SH-SY5Y (cell line): Measurements from ENCODE around the gene SMYD3.

Source experiments
- GATA2 ChIP-seq: IDR thresholded peaks from 2 replicates; pipeline ENCODE4 v1.6.1; 2011; ENCODE audit warnings: mild to moderate bottlenecking, low read depth, low read length
- GATA3 ChIP-seq: IDR thresholded peaks from 2 replicates; pipeline ENCODE4 v1.6.1; 2011; ENCODE audit warnings: low read depth, mild to moderate bottlenecking, low read length, moderate library complexity

Gene SMYD3

DNA sequence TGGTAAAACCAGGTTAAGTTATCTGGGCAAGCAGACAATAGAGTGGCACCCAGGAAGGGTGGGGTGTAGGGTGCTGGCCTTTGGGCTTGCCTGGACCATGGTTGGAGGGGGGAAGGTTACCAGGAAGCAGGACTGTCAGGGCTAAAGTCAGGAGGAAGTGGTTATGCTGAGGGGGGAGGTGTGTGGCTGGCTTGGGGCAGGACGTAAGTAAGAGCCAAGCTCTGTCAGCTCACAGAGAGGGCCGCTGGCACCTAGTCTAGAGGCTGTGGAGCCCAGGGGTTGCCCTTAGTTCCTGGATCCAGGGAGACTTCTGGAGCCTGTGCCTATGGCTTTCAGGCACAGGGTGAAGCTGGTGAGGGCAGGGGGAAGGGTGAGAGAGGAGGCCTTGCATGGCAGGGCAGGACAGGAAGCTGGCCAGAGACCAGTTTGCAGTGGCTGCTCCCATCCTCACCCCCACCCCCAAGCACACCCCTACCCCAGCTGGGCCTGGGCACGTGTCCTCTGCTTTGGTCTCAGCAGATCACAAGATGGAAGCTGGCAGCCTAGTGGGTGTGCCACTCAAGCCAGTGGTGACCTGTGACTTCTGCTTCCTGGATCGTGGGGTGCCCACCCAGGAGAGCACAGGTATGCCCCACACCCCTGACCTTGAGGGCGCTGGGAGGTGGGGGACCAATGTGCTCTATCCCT lies 20.5 kb upstream of the SMYD3 start:
- TF ChIP-seq GATA3 (no peak), GATA2 (no peak)

DNA sequence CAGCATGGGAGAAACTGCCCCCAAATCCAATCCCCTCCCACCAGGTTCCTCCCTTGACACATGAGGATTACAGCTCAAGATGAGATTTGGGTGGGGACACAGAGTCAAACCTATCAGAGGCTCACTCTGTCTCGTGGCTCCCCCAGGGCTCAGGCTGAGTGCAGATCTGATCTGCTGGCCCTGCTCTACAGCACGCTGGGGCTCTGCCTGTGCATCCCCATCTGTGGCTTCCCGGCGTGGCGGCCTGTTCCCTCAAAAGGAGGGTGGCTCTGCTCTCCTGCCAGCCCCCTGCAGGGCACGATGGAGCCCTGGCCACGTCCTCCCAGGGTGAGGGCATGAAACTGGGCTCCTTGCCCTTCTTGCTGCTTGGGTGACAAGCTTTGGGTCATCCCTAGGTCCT lies 19.8 kb upstream of the SMYD3 start:
- TF ChIP-seq GATA2 = no peak
- TF ChIP-seq GATA3 = no peak

DNA sequence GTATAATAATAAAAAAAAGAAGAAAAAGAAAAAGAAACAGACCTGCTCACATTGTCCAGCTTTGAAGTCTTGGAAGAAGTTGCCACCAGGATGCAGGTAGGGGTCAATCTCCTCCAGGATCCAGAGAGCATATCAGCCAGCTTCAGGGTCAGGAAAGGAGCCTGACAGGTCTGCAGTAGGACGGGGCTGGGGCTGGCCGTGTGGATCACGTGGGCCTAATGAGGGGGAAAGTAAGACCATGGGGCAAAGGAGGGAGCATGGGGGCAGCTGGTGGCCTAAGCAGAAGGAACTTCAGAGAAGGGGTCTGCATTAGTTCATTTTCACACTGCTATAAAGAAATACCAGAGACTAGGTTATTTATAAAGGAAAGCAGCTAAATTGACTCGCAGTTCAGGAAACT lies 19.3 kb upstream of the SMYD3 start:
- no peak for TF ChIP-seq GATA2
- no peak for TF ChIP-seq GATA3

DNA sequence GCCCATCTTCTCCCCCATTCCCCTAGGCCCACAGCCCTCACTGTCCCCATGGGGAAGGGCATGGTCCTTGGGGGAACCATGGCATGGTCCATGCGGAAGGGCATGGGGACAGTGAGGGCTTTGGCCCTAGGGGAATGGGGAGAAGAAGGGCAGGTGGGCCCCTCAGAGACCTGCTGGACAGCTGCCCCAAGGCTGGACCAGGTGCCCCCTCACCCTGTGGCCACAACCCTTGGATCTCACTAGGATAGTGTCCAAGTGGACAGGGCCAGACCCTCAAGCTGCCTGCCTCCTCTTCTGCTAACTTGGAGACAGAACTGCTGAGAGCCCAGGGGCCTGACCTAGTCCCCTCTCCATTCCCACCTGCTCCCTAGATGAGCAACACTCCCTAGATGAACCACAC lies 12.4 kb upstream of the SMYD3 start:
- TF ChIP-seq GATA3 (no peak), GATA2 (no peak)

DNA sequence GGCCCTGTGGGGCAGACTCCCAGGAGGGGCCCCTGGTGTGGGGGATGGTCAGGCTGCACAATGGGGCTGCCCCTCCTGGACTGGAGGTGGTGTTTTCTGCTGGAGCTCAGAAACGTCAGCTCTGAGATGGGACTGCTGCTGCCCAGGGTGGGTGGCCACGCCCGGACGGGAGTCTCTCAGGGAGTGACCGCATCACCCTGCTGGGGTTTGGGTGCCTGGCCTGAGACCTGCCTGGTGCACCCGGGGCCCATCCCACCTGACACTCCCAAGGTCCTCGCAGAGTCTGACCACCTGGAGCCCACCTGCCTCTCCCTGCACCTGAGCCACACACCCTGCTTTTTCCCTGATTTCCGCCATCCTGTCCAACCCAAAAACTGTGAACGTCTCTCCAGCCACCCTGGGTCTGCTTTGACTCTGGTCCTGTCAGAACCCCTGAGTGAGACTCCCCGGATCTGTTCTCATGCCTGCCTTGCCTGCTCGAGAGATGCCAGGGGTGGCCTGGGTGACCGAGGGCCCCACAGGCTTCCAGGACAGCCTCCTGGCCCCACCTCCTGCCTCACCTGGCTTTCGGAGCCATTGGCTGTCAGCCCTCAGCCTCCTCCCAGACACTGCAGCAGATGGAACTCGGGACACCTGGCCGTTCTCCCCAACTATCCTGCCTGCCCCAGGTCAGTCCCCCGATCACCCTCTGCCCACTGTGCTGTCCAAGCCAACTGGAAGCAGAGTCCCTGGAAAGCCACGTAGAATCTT lies 11.6 kb upstream of the SMYD3 start:
- TF ChIP-seq GATA3 (no peak), GATA2 (no peak)

DNA sequence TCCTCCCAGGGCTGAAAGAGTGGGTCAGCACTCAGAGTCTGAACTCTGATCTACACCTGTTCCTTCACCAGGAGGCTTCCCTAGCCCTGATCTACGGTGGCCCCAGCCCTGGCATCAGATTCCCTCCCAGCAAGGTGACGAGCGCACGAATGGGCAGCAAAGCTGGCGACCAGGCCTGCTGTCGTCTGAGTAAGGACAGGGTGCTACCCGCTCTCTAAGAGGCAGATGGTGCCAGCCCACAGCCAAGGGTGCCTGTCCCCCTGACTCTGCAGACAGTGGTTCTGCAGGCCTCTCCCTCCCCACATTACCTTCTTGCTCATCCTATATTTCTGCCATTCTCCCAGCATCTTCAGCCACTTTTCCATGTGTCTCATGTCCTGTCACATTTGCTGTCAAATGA lies 10.3 kb upstream of the SMYD3 start:
- no peak for TF ChIP-seq GATA2
- no peak for TF ChIP-seq GATA3

DNA sequence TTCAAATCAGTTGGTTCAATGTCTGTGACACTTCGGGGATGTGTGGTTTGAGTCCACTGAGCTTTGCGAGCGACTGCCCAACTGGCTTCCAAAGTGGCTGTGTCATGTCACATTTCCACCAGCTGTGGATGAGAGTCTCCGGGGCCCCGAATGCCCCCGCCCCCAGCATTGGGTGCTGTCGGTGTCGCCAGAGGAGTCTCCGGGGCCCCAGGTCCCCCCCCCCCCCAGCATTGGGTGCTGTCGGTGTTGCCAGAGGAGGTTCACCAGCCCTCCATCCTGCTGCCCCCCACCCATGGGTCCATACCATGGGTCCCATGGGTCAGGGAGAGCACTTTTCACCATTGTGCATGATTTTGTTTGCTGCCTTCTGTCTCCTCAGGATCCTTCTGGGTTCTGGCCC lies 9.0 kb upstream of the SMYD3 start:
- no peak for TF ChIP-seq GATA3
- no peak for TF ChIP-seq GATA2

DNA sequence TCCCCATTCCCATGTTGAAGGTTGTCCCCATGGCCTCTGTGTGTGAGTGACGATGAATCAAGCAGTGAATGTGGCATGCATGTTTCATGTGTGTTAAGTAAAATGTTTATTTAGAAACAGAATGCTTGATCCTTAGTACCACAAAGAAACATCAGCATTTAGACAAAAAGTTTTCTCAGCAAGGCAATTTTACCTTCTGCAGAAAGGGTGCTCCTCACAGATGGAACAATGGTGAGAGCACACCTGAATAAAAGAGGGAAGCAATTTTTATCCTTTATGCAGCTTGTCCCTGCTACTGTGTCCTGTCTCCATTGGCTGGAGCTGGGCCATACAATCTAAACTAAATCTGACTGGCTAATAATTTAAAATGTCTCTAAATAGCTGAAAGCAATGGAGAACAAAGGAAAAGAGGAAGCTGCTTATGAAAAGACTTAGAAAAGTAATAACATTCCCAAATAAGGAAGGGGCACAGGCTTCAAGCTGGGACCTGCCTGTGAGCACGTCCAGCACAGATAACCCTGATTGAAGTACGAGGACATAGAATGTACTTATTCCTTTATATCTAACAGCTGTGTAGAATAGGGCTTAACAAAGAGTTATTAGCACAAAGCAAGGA lies 8.4 kb upstream of the SMYD3 start:
- TF ChIP-seq GATA2 = no peak

DNA sequence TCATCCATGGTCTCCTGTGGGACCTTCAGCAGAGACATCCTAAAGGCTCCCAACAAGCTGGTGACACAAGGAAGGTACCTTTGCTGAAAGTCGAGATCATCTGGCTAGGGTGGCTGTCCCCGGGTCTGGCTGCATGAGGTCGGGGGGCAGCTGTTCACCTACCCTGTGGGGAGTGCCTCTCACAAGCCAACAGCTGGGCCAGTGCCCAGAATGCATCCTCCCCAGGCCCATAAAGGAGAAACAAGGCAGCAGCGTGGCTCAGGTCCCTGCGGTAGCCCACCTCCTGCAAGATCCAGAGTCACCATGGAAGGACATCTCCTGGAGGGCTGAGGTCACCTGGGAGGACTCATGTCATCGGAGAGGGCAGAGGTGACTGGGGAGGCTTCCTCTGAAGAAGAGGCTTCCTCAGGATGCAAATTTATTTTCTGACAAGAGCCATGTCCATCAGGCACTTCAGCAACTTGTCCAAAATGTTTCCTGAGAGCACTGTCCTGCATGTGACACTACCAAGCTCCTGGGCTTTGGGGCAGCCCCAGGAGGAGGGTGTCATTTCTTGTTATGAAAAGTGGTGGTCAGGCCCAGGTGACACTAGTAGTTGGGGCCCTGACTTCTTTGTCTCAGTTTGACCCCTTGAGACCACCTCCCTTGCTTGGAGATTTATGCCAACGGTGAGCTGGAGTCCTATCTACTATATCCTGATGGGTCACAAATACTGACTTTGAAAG lies 6.7 kb upstream of the SMYD3 start:
- no peak for TF ChIP-seq GATA2
- no peak for TF ChIP-seq GATA3

DNA sequence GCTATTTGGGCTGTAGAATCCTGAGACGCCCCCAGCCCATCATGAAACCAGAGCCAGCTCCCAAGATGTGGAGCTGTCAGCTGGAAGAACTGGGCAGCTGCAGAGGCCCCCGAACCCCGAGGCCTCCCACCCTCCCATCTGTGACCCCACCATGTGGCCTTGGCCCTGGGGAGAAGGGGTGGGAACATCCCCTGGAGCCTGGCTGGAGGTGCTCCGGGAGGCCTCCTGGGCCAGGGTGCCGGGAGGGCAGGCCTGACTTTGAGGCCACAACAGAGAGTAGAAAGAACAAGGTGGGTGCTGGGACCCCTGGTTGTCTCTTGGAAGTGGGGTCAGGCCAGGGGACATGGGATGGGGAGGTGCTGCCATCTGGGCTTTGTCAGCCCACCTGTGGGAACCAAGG lies 6.0 kb upstream of the SMYD3 start:
- no peak for TF ChIP-seq GATA3
- no peak for TF ChIP-seq GATA2

DNA sequence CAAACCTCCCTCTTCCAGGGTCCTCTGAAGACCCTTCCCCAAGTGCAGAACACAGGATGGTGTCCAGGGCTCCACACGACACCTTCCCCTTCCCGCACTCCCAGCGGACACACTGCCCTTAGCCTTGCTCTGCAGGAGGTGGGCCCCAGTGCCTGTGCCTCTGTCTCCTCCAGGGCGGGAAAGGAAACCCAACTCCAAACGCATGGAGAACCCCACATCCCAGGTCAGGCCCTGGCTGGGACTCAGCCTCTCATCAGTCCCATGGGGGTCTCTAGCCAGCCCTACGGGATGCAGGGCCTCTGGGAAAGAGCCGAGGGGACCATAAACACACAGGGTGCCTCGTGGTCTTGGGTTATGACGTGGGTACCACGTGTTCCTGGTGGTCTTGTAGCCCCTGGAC lies 5.6 kb upstream of the SMYD3 start:
- TF ChIP-seq GATA2 (no peak), GATA3 (no peak)

DNA sequence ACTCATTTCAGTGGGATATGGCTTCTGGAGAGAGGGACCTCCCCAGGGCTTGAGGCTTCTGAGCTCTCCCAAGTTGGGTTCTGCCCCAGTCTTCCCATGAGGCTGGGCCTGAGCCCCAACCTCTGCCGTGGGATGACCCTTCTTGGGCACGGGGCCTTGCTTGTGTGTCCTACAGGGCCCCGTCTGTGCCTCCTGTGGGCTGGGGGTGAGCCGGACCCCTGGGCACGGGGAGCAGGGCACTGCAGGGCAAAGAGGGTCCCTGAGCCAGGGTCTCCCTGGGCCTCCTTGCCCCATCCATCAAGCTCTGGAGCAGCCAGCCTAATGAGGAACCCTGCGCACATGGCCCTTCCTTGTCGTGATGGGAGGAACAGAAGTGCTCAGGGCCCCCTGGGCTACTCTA lies 5.2 kb upstream of the SMYD3 start:
- TF ChIP-seq GATA2 = no peak
- no peak for TF ChIP-seq GATA3

DNA sequence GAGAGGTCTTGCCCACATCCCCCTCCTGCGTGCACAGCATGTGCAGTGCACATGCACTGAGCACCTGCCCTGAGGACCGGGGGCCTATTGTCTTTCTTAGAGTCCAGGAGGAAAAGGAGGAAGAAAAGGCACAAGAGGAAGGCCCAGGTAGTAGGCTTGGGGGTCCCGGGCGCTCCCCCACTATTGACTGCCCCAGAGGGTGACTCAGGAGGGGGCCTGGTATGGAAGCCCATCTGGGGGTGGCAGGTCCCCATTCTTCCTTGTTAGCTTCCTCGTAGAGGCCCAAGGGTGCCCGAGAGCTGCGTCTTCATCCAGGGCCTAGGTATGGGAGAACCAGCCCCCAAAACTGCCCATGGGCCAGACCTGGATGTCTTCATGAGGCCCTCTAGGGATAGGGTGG lies 4.1 kb upstream of the SMYD3 start:
- TF ChIP-seq GATA2 = no peak
- no peak for TF ChIP-seq GATA3

DNA sequence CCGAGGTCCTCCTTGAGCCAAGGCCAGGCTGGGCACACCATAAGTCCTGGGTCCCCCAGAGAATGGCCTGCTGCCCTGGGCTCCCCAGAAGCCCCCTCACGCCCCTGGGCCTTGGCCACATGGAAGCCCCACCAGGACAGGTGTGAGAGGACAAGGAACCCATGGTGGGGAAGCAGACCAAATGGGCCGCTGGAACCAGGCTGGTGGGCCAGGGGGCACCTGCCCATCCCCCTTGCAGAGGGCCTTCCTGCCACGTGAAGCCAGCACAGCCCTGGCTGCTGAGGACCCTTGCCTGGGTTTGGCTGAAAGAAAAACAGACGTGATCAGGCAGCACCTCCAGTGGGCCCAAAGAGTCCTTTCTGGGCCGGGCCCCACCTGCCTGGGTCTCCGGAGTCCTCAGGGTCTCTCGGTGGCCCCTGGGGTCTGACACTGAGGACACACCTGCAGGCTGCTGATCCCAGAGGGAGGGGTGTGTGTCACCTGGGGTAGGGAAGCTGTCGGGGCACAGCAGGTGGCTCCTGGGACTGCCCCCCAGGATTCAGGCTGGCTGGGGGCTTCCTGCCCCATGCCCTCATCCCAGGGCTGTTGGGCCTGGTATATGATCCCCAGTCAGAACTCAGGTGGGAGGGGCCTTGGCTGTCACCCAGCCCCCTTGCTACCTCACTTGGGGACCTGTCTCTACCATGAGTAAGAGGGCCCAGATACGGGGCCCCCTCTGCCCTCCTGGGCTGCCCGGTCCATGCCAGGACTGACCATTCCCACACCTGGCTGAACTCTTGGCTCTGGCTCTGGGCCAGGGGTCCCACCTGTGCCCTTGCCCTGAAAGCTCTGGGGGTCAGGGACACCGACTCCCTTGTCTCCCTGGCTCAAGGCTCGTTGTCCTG lies 3.3 kb upstream of the SMYD3 start:
- no peak for TF ChIP-seq GATA3

DNA sequence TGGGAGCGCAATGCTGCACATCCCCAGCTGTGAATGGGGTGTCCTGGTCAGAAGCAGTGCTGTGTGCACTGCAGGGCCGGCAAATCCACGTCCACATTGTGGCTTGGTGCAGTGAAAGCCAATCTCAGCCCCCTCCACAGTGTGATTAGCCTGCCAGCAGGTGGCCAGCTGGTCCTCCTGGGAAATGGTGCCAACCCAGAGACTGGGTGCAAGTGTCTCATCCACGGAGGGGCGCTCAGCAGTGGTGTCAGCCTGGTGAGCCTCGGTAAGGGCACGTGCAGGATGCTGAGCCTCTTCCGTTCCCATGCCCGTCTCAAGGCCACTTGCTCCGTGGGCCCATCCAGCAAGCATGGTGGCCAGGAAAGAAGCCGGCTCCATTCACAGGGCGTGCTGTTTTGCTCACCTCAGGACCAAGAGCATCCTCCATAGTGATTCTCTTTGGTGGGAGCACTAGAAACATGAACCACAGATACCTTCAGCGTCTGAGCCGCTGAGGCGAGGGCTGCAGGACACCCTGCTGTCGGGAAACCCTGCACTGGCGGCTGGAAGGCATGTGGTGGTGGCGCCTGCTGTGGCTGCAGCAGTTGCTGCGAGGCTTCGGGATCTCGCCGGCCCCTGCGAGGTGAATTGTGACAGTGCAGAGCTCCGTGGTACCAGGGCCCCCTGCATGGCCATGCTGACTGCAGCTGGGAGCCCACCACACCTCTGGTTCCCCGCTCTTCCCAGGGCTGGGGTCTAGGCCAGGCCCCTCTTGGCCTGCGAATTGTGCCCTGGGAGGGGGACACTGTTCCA lies 2.0 kb upstream of the SMYD3 start:
- TF ChIP-seq GATA2 (no peak), GATA3 (no peak)
